GM23338 (cell line): Measurements from ENCODE around the gene CCNF.
A peak's percentile ranks its signal among the peaks of the same experiment; 100 is the strongest.

Source experiments
- EZH2 ChIP-seq: fragments of 200-600 bp; sonication (generic); IDR thresholded peaks from one replicate; pipeline ENCODE4 v1.8.0; 2017; ENCODE audit warnings: antibody characterized with exemption, mild to moderate bottlenecking, low read depth; ENCODE audit not compliant: unreplicated experiment
- JUNB ChIP-seq: IDR thresholded peaks from one replicate; pipeline ENCODE4 v1.6.1; 2016; ENCODE audit warnings: antibody characterized with exemption; ENCODE audit not compliant: unreplicated experiment
- POLR2AphosphoS5 ChIP-seq: IDR thresholded peaks from 2 replicates; pipeline ENCODE4 v1.6.1; 2016; ENCODE audit warnings: antibody characterized with exemption, low read depth
- STAT1 ChIP-seq: IDR thresholded peaks from one replicate; pipeline ENCODE4 v1.6.1; 2016; ENCODE audit warnings: antibody characterized with exemption; ENCODE audit not compliant: unreplicated experiment
- TF ChIP-seq, protein P1 (sequence below), 2 experiments: fragments of 200-600 bp in 1 of 2; sonication (generic) in 1 of 2; conservative IDR thresholded peaks; 2 replicates each; pipeline versions ENCODE4 v1.5.1 to v1.6.1; 2016 to 2017; ENCODE audit warnings: antibody characterized with exemption in 2 of 2, low read depth in 2 of 2, mild to moderate bottlenecking in 2 of 2, moderate library complexity in 1 of 2

DNA sequence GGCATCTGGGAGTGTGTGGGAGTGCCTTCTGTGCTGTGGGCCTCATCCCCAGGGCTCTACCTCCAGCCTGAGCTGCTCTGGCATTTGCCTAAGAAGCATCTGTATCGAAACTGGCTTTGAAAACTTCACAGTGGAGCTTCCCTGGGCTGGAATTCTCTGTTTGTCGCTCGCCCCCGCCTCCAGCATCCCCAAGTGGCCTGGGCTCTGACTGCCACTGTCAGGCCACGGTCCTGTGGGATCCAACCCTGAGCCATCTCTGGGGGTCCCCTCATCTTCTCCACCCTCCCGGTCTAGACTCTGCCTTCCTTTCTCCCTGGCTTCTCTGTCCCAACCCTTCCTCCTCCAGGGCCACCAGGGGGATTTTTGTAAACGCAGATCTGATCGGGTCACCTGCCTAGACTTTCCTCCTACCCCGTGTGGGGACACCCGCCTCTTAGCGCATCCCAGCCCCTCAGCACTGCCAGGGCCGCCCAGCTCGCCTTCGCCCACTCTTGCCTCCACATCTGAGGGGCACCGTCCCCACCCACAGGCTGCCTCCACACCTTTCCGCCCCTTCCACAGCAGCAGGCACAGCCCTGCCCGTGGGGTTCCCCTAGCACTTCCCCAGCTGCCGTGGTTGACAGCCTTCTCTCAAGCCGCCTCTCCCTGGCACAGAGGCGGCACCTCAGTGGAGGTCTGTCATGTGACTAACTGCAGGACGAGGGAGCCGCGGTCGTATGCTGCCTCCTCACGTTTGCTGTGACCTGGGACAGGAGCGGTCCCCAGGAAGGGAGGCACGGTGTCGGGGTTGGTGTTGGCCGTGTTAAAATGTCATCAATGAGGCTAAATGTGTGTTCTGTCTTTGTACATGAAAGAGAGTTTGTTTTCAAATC, 57.6 kb downstream of the CCNF start:
- TF ChIP-seq, protein P1, sequence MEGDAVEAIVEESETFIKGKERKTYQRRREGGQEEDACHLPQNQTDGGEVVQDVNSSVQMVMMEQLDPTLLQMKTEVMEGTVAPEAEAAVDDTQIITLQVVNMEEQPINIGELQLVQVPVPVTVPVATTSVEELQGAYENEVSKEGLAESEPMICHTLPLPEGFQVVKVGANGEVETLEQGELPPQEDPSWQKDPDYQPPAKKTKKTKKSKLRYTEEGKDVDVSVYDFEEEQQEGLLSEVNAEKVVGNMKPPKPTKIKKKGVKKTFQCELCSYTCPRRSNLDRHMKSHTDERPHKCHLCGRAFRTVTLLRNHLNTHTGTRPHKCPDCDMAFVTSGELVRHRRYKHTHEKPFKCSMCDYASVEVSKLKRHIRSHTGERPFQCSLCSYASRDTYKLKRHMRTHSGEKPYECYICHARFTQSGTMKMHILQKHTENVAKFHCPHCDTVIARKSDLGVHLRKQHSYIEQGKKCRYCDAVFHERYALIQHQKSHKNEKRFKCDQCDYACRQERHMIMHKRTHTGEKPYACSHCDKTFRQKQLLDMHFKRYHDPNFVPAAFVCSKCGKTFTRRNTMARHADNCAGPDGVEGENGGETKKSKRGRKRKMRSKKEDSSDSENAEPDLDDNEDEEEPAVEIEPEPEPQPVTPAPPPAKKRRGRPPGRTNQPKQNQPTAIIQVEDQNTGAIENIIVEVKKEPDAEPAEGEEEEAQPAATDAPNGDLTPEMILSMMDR (conservative IDR thresholded peaks at IDR 0.05; ENCODE audit: low read depth in 2 of 2) = peak in 1 of 2 experiments; percentile 32; a peak in 2 of 4 replicates
- TF ChIP-seq POLR2AphosphoS5 = no peak
- no peak for TF ChIP-seq EZH2
- no peak for TF ChIP-seq JUNB
- no peak for TF ChIP-seq STAT1
